ENCODE results near the gene NUTF2. TPM values are rescaled to one million over a fixed set of nuclear protein-coding genes. Genes with fewer than 3 reads are reported as not detected.

NUTF2 gene
- total and polyA plus RNA-seq, 2 of the 8 experiments (the other 6 are each of a cell fraction or from before 2014, with no cell fraction given): 219 to 377 TPM

- TF ChIP-seq TEAD4 (IDR thresholded peaks at IDR 0.05; ENCODE audit: low read depth, low read length) (no peak), CTCF (IDR thresholded peaks at IDR 0.05; ENCODE audit: control extremely low read depth in 1 of 3, insufficient read depth in 1 of 3, low read depth in 1 of 3, low read length in 3 of 3) (no peak), KDM4A (IDR thresholded peaks at IDR 0.05; ENCODE audit: low read depth, low read length, severe bottlenecking) (no peak), RAD21 (IDR thresholded peaks at IDR 0.05 in 1 of 2, conservative IDR thresholded peaks at IDR 0.05 in 1 of 2; ENCODE audit: low read depth in 2 of 2, low read length in 2 of 2) (no peak)
Observed at GRCh38 chr16:67879936-67880335, 33.2 kb downstream of the NUTF2 start (continued).
